Caco-2 (cell line): ENCODE measurements around the gene DCDC1. TPM values are rescaled to one million over a fixed set of nuclear protein-coding genes. Genes with fewer than 3 reads are reported as not detected.

ENCODE experiments used
- BruUV-seq: library from RNA; stranded (reverse); fragments of 400-500 nt; replicated peaks from 2 replicates; lab custom pipeline; 2021; lab: Mats Ljungman, UMichigan
- CTCF ChIA-PET: fragments of 300-600 bp; sonication (Branson Sonifier 250); formaldehyde crosslinking; loops from one replicate; lab custom pipeline; 2022; ENCODE audit warnings: antibody characterized with exemption; lab: Charles Lee
- POLR2A ChIA-PET: fragments of 300-600 bp; sonication (Branson Sonifier 250); formaldehyde crosslinking; loops from one replicate; lab custom pipeline; 2022; ENCODE audit warnings: antibody characterized with exemption; lab: Charles Lee
- DNase-seq, 2 experiments: peaks; one replicate each; pipeline versions ENCODE4 v3.0.0 to v3.0.0-alpha.2; 2020 to 2022
- H3K27me3 ChIP-seq: replicated peaks from 2 replicates; pipeline ENCODE4 v1.6.0; 2011; ENCODE audit warnings: low read length; ENCODE audit not compliant: control insufficient read depth, insufficient read depth
- H3K36me3 ChIP-seq: 2 replicates; pipeline ENCODE4 v1.5.1; 2011; ENCODE audit warnings: low read length; ENCODE audit not compliant: control insufficient read depth, insufficient read depth
- H3K4me1 ChIP-seq: fragments of 250-450 bp; sonication (Bioruptor Pico); 2 replicates; pipeline ENCODE4 v1.5.1; 2020; ENCODE audit warnings: mild to moderate bottlenecking
- H3K4me3 ChIP-seq: 2 replicates; pipeline ENCODE4 v1.5.1; 2011; ENCODE audit warnings: low read depth, mild to moderate bottlenecking, control low read depth, low read length
- H3K9me3 ChIP-seq: fragments of 250-450 bp; sonication (Bioruptor Pico); 2 replicates; pipeline ENCODE4 v1.5.1; 2020; ENCODE audit warnings: mild to moderate bottlenecking, moderate library complexity
- H3K27ac Mint-ChIP-seq: one replicate; pipeline ENCODE4 v1.8.0; 2022; ENCODE audit warnings: mixed read lengths; ENCODE audit not compliant: unreplicated experiment
- H3K27me3 Mint-ChIP-seq: one replicate; pipeline ENCODE4 v1.8.0; 2022; ENCODE audit warnings: mixed read lengths; ENCODE audit not compliant: insufficient read depth, unreplicated experiment
- H3K36me3 Mint-ChIP-seq: one replicate; pipeline ENCODE4 v1.8.0; 2022; ENCODE audit warnings: mild to moderate bottlenecking, mixed read lengths; ENCODE audit not compliant: insufficient read depth, unreplicated experiment
- H3K4me1 Mint-ChIP-seq: one replicate; pipeline ENCODE4 v1.8.0; 2022; ENCODE audit warnings: low read depth, mixed read lengths; ENCODE audit not compliant: unreplicated experiment
- H3K4me3 Mint-ChIP-seq: one replicate; pipeline ENCODE4 v1.8.0; 2022; ENCODE audit warnings: mild to moderate bottlenecking, moderate library complexity, mixed read lengths; ENCODE audit not compliant: unreplicated experiment
- H3K9me3 Mint-ChIP-seq: one replicate; pipeline ENCODE4 v1.8.0; 2022; ENCODE audit warnings: mixed read lengths; ENCODE audit not compliant: unreplicated experiment
- intact Hi-C: fragments of 100-400 bp; cut with micrococcal nuclease; formaldehyde crosslinking; loops from one replicate; pipeline ENCODE4 v1.10.0; 2022; ENCODE audit not compliant: unreplicated experiment
- total RNA-seq: library from RNA; stranded (reverse); gene quantifications from 2 replicates; pipeline ENCODE4 v1.2.3, GENCODE V29; 2022
- TF ChIP-seq, protein P1 (sequence below), 2 experiments: fragments of 200-600 bp in 1 of 2; IDR thresholded peaks; 1 replicate in 1 of 2; 2 replicates in 1 of 2; pipeline versions ENCODE4 v1.5.1 to v1.8.0; 2011 to 2022; ENCODE audit warnings: antibody characterized with exemption in 1 of 2, control low read depth in 1 of 2, inconsistent platforms in 1 of 2, low read depth in 1 of 2, low read length in 1 of 2, mild to moderate bottlenecking in 1 of 2, moderate library complexity in 1 of 2; ENCODE audit not compliant: insufficient read depth in 1 of 2, severe bottlenecking in 1 of 2, unreplicated experiment in 1 of 2

Gene DCDC1
- total RNA-seq, 1 experiment from 2014 or later: not detected

DNA sequence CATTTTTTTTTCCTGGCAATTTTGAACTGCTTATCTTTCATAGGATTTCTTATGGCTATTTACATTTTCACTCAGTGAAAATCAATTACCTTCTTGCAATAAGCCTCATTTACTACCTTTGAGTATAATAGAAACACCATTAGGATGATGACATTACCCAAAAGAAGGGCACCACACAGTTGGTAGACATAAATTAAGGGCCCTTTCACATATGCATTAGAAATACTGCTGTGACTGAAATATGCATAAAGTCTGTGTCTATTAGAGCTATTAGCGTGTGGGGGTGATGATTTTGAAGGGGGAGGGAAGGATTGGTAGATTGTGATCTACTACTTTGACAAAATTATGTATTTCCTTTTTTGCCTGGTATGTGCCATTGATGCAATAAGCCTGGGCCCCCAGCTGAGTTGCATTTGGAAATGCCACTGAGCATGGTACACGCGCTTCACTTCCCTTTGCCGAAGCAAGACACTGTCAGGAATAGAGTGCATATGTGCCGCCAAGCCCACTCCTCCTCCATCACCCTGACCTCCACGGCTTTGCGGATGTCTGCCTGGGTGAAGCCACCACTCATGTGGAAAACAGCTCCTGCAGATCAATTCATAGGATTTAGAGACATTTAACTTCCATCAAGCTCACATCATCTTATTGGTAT is 339.3 kb downstream of the DCDC1 start:
- H3K4me1 ChIP-seq: no peaks in the 10 kb centered on the region
- POLR2A ChIA-PET: no interaction called here
- CTCF ChIA-PET: no interaction called here
- H3K4me3 ChIP-seq: no peak overlapping the region
- Mint-ChIP-seq H3K36me3 (no peaks in the 10 kb centered on the region), H3K9me3 (no peaks in the 10 kb centered on the region), H3K27ac (no peak overlapping the region), H3K27me3 (peaks cover 4% of the 10 kb centered on the region), H3K4me3 (no peak overlapping the region), H3K4me1 (no peaks in the 10 kb centered on the region)
- intact Hi-C loops: no loop called here
- DNase-seq: no peak
- no peaks in the 10 kb centered on the region for H3K36me3 ChIP-seq
- TF ChIP-seq, protein P1, sequence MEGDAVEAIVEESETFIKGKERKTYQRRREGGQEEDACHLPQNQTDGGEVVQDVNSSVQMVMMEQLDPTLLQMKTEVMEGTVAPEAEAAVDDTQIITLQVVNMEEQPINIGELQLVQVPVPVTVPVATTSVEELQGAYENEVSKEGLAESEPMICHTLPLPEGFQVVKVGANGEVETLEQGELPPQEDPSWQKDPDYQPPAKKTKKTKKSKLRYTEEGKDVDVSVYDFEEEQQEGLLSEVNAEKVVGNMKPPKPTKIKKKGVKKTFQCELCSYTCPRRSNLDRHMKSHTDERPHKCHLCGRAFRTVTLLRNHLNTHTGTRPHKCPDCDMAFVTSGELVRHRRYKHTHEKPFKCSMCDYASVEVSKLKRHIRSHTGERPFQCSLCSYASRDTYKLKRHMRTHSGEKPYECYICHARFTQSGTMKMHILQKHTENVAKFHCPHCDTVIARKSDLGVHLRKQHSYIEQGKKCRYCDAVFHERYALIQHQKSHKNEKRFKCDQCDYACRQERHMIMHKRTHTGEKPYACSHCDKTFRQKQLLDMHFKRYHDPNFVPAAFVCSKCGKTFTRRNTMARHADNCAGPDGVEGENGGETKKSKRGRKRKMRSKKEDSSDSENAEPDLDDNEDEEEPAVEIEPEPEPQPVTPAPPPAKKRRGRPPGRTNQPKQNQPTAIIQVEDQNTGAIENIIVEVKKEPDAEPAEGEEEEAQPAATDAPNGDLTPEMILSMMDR (IDR thresholded peaks at IDR 0.05; ENCODE audit: insufficient read depth in 1 of 2, low read depth in 1 of 2, low read length in 1 of 2, severe bottlenecking in 1 of 2, unreplicated experiment in 1 of 2): no peak
- H3K27me3 ChIP-seq: no peaks in the 10 kb centered on the region
- no TSS peak for BruUV-seq
- H3K9me3 ChIP-seq: no peaks in the 10 kb centered on the region

DNA sequence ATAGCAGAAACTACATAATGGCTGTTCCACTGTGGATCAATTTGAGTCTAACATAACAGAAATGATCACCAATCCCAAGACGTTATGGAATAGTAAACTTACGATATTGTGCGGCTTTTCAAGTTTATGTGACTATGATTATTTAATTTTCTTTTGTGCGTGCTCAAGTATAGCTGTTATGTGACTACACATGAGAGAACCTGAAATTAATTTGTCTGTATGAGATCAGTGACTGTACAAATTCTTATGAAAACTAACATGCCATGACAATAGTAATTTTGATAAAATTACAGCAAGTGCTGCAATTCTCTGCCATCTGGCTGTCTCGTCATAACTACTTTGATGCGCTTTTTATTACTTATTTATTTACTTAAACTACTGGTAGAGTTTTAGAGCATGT is 343.2 kb downstream of the DCDC1 start:
- Mint-ChIP-seq H3K4me1 (no peaks in the 10 kb centered on the region), H3K4me3 (no peak overlapping the region), H3K9me3 (no peaks in the 10 kb centered on the region), H3K27ac (no peak overlapping the region), H3K27me3 (peaks cover 6% of the 10 kb centered on the region), H3K36me3 (no peaks in the 10 kb centered on the region)
- Histone ChIP-seq H3K27me3 (no peaks in the 10 kb centered on the region), H3K36me3 (no peaks in the 10 kb centered on the region), H3K4me1 (no peaks in the 10 kb centered on the region), H3K9me3 (no peaks in the 10 kb centered on the region), H3K4me3 (no peak overlapping the region)
- intact Hi-C loops: no loop called here
- TF ChIP-seq, protein P1 (IDR thresholded peaks at IDR 0.05; ENCODE audit: insufficient read depth in 1 of 2, low read depth in 1 of 2, low read length in 1 of 2, severe bottlenecking in 1 of 2, unreplicated experiment in 1 of 2): no peak
- POLR2A ChIA-PET: no interaction called here
- DNase-seq: no peak
- CTCF ChIA-PET: no interaction called here
- no TSS peak for BruUV-seq

DNA sequence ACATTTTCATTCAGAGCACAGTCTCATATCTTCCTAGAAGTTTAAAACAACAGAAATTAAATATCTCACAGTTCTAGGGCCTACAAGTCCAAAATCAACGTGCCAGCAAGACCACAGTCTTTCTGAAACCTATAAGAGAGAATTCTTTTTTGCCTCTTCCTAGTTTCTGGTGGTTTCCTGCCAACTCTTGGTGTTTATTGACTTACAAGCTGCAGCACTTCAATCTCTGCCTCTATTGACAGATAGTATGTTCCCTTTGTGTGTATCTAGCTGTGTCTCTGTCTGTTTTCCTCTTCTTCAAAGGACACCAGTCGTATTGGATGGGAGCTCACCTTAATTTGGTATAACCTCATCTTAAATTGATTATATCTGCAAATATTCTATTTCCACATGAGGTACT is 347.5 kb downstream of the DCDC1 start:
- Histone ChIP-seq H3K36me3 (no peaks in the 10 kb centered on the region), H3K27me3 (no peaks in the 10 kb centered on the region), H3K4me3 (no peak overlapping the region), H3K9me3 (no peaks in the 10 kb centered on the region), H3K4me1 (no peaks in the 10 kb centered on the region)
- Mint-ChIP-seq H3K9me3 (no peaks in the 10 kb centered on the region), H3K4me1 (no peaks in the 10 kb centered on the region), H3K27ac (no peak overlapping the region), H3K27me3 (peaks cover 10% of the 10 kb centered on the region), H3K36me3 (no peaks in the 10 kb centered on the region), H3K4me3 (no peak overlapping the region)
- CTCF ChIA-PET: no interaction called here
- no peak for DNase-seq
- TF ChIP-seq, protein P1 (IDR thresholded peaks at IDR 0.05; ENCODE audit: insufficient read depth in 1 of 2, low read depth in 1 of 2, low read length in 1 of 2, severe bottlenecking in 1 of 2, unreplicated experiment in 1 of 2): no peak
- BruUV-seq: no TSS peak
- POLR2A ChIA-PET: no interaction called here
- intact Hi-C loops: no loop called here
